SK-N-SH (cell line): Measurements from ENCODE around the gene TCL1A. TPM values are rescaled to one million over a fixed set of nuclear protein-coding genes. Genes with fewer than 3 reads are reported as not detected.

Experiments used
- CTCF ChIA-PET: fragments of 300-600, 350-600 bp; formaldehyde crosslinking; extraction: SDS; loops from one replicate; lab custom pipeline; 2021; lab: Yijun Ruan, JAX
- POLR2A ChIA-PET: fragments of 350-600 bp; sonication (Branson Sonifier 250); formaldehyde crosslinking; extraction: SDS; loops from one replicate; lab custom pipeline; 2020; ENCODE audit warnings: antibody characterized with exemption, inconsistent platforms; lab: Yijun Ruan, JAX
- DNase-seq: peaks from one replicate; pipeline ENCODE4 v3.0.0; 2012
- H2AFZ ChIP-seq: fragments of 200-600 bp; sonication (generic); 2 replicates; pipeline ENCODE4 v1.8.1; 2016; ENCODE audit warnings: antibody characterized with exemption, mild to moderate bottlenecking, low read depth
- H3F3A ChIP-seq: fragments of 200-600 bp; sonication (generic); replicated peaks from 2 replicates; pipeline ENCODE3; 2016; ENCODE audit warnings: antibody characterized with exemption, mild to moderate bottlenecking; ENCODE audit not compliant: insufficient read depth
- H3K27ac ChIP-seq, 2 experiments: fragments of 200-500 bp in 1 of 2; fragments of 200-600 bp in 1 of 2; sonication (Bioruptor generic) in 1 of 2; sonication (generic), shearing (Covaris generic) in 1 of 2; 2 replicates each; pipeline versions ENCODE4 v1.5.1 to v1.6.1; 2014 to 2016; ENCODE audit warnings: low read depth in 2 of 2, inconsistent platforms in 1 of 2, low read length in 1 of 2, mild to moderate bottlenecking in 1 of 2, mixed read lengths in 1 of 2
- H3K27me3 ChIP-seq: fragments of 200-600 bp; sonication (generic), shearing (Covaris generic); 2 replicates; pipeline ENCODE4 v1.6.1; 2016; ENCODE audit warnings: mixed run types; ENCODE audit not compliant: insufficient read depth
- H3K36me3 ChIP-seq, 2 experiments: fragments of 200-500 bp in 1 of 2; fragments of 200-600 bp in 1 of 2; sonication (Bioruptor generic) in 1 of 2; sonication (generic) in 1 of 2; replicated peaks in 1 of 2; 2 replicates each; pipeline versions ENCODE3 to v1.5.1; 2014 to 2016; ENCODE audit warnings: low read length in 1 of 2, mild to moderate bottlenecking in 1 of 2; ENCODE audit not compliant: insufficient read depth in 2 of 2, control insufficient read depth in 1 of 2
- H3K4me1 ChIP-seq, 2 experiments: fragments of 200-500 bp in 1 of 2; fragments of 200-600 bp in 1 of 2; sonication (Bioruptor generic) in 1 of 2; sonication (generic), shearing (Covaris generic) in 1 of 2; 2 replicates each; pipeline versions ENCODE4 v1.5.1 to v1.6.1; 2014 to 2016; ENCODE audit warnings: low read depth in 1 of 2, low read length in 1 of 2, mixed run types in 1 of 2; ENCODE audit not compliant: insufficient read depth in 2 of 2, control insufficient read depth in 1 of 2
- H3K4me2 ChIP-seq: fragments of 200-600 bp; sonication (generic), shearing (Covaris generic); 2 replicates; pipeline ENCODE4 v1.6.1; 2017; ENCODE audit warnings: mixed run types
- H3K4me3 ChIP-seq, 2 experiments: fragments of 200-500 bp in 1 of 2; fragments of 200-600 bp in 1 of 2; sonication (Bioruptor generic) in 1 of 2; sonication (generic), shearing (Covaris generic) in 1 of 2; 2 replicates each; pipeline versions ENCODE4 v1.5.1 to v1.8.1; 2014 to 2016; ENCODE audit warnings: low read depth in 2 of 2, inconsistent platforms in 1 of 2, low read length in 1 of 2, mild to moderate bottlenecking in 1 of 2, mixed read lengths in 1 of 2, moderate library complexity in 1 of 2
- H3K79me2 ChIP-seq: fragments of 200-600 bp; sonication (generic); 2 replicates; pipeline ENCODE4 v1.8.1; 2017; ENCODE audit warnings: mild to moderate bottlenecking; ENCODE audit not compliant: insufficient read depth
- H3K9ac ChIP-seq: fragments of 200-600 bp; sonication (generic); 2 replicates; pipeline ENCODE4 v1.6.1; 2017; ENCODE audit warnings: mixed run types
- H3K9me2 ChIP-seq: fragments of 200-600 bp; sonication (generic); 2 replicates; pipeline ENCODE4 v1.6.1; 2017; ENCODE audit warnings: mixed run types
- H3K9me3 ChIP-seq: fragments of 200-600 bp; sonication (generic); 2 replicates; pipeline ENCODE4 v1.6.1; 2017; ENCODE audit warnings: mixed run types, mild to moderate bottlenecking, moderate library complexity
- H4K20me1 ChIP-seq: fragments of 200-600 bp; sonication (generic); 2 replicates; pipeline ENCODE4 v1.6.1; 2017; ENCODE audit warnings: mild to moderate bottlenecking, mixed run types; ENCODE audit not compliant: insufficient read depth
- EP300 ChIP-seq, 2 experiments: IDR thresholded peaks; 2 replicates each; pipeline versions ENCODE4 v1.4.0 to v1.6.1; 2012; ENCODE audit warnings: borderline replicate concordance in 1 of 2, low read depth in 1 of 2, low read length in 1 of 2
- EZH2phosphoT487 ChIP-seq: fragments of 200-600 bp; sonication (generic); IDR thresholded peaks from 2 replicates; pipeline ENCODE4 v1.6.1; 2017; ENCODE audit warnings: low read depth, mixed run types, mild to moderate bottlenecking, antibody characterized with exemption, moderate library complexity, borderline replicate concordance
- FOSL2 ChIP-seq: IDR thresholded peaks from 2 replicates; pipeline ENCODE4 v1.4.0; 2012; ENCODE audit warnings: low read depth, mild to moderate bottlenecking, moderate library complexity, borderline replicate concordance
- MXI1 ChIP-seq: IDR thresholded peaks from 2 replicates; pipeline ENCODE4 v1.6.1; 2012; ENCODE audit warnings: mild to moderate bottlenecking, low read depth, low read length, improper control_type of control experiment
- NFIC ChIP-seq: IDR thresholded peaks from 2 replicates; pipeline ENCODE4 v1.4.0; 2012; ENCODE audit warnings: borderline replicate concordance
- POLR2AphosphoS5 ChIP-seq: IDR thresholded peaks from 2 replicates; pipeline ENCODE4 v1.6.1; 2012; ENCODE audit warnings: low read depth, low read length
- RAD21 ChIP-seq: IDR thresholded peaks from 2 replicates; pipeline ENCODE4 v1.6.1; 2012; ENCODE audit warnings: mild to moderate bottlenecking, low read length
- RCOR1 ChIP-seq: fragments of 150-350 bp; IDR thresholded peaks from 2 replicates; pipeline ENCODE4 v1.6.1; 2017; ENCODE audit warnings: antibody characterized with exemption, low read length
- REST ChIP-seq: IDR thresholded peaks from 2 replicates; pipeline ENCODE4 v1.6.1; 2012; ENCODE audit warnings: mild to moderate bottlenecking, low read depth, low read length, moderate library complexity
- RFX5 ChIP-seq: IDR thresholded peaks from 2 replicates; pipeline ENCODE4 v1.6.1; 2012; ENCODE audit warnings: mild to moderate bottlenecking, improper control_type of control experiment, low read length
- TCF12 ChIP-seq: IDR thresholded peaks from 2 replicates; pipeline ENCODE4 v1.4.0; 2012
- ZBTB33 ChIP-seq: IDR thresholded peaks from 2 replicates; pipeline ENCODE4 v1.4.0; 2012; ENCODE audit warnings: low read depth, borderline replicate concordance
- WGBS: methylation state at CpG from one replicate; pipeline ENCODE4 v1.1.6; 2017; ENCODE audit warnings: low lambda C conversion rate; 5-methylcytosine and 5-hydroxymethylcytosine counted together
- polyA plus RNA-seq, 3 experiments: library from polyadenylated mRNA; depleted of rRNA; stranded (reverse); fragments of >200 nt; gene quantifications; 2 replicates each; pipeline ENCODE4 v1.2.3, GENCODE V29; 2012
- TF ChIP-seq, protein P1 (sequence below): IDR thresholded peaks from 2 replicates; pipeline ENCODE4 v1.4.0; 2012; ENCODE audit warnings: low read depth
- TF ChIP-seq, protein P2 (sequence below): fragments of 150-350 bp; IDR thresholded peaks from 2 replicates; pipeline ENCODE4 v1.6.1; 2017; ENCODE audit warnings: antibody characterized with exemption, low read length, low read depth, borderline replicate concordance
- TF ChIP-seq, protein P3 (sequence below): fragments of 150-350 bp; IDR thresholded peaks from 2 replicates; pipeline ENCODE4 v1.6.1; 2016; ENCODE audit warnings: mild to moderate bottlenecking, low read depth, low read length

The TCL1A gene
- polyA plus RNA-seq, 1 of the 3 experiments (the other 2 are of a cell fraction) = not detected

DNA sequence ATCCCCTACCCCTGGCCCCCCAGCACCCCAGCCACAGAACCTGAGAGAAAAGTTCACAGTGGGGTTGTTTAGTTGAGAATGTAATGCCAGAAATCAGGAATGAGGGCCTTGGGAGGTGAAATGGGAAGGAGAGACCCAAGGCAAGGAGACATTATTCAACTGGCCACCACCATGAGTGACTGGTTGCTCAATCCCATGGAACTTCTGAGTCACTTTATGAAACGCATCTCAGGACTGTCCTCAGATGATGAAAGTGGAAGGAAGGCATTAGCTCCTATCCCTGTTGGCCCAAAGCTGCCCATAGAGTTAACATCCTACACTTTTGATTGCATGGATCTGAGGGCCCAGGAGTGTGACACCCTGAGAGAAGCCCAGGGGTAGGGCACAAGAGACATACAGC, 25.4 kb upstream of the TCL1A start:
- no peaks in the 10 kb centered on the region for H4K20me1 ChIP-seq
- 14% methylated on average over 1 of the region's 1 CpG for WGBS
- POLR2A ChIA-PET = no interaction called here
- TF ChIP-seq RFX5 (no peak), ZBTB33 (no peak), REST (no peak), TCF12 (no peak), MXI1 (no peak), NFIC (no peak), POLR2AphosphoS5 (no peak), FOSL2 (no peak), EP300 (IDR thresholded peaks at IDR 0.05; ENCODE audit: borderline replicate concordance in 1 of 2, low read depth in 1 of 2, low read length in 1 of 2) (no peak), RAD21 (no peak), EZH2phosphoT487 (no peak), RCOR1 (no peak)
- TF ChIP-seq, protein P1, sequence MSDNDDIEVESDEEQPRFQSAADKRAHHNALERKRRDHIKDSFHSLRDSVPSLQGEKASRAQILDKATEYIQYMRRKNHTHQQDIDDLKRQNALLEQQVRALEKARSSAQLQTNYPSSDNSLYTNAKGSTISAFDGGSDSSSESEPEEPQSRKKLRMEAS = no peak
- TF ChIP-seq, protein P2, sequence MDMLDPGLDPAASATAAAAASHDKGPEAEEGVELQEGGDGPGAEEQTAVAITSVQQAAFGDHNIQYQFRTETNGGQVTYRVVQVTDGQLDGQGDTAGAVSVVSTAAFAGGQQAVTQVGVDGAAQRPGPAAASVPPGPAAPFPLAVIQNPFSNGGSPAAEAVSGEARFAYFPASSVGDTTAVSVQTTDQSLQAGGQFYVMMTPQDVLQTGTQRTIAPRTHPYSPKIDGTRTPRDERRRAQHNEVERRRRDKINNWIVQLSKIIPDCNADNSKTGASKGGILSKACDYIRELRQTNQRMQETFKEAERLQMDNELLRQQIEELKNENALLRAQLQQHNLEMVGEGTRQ = no peak
- TF ChIP-seq, protein P3, sequence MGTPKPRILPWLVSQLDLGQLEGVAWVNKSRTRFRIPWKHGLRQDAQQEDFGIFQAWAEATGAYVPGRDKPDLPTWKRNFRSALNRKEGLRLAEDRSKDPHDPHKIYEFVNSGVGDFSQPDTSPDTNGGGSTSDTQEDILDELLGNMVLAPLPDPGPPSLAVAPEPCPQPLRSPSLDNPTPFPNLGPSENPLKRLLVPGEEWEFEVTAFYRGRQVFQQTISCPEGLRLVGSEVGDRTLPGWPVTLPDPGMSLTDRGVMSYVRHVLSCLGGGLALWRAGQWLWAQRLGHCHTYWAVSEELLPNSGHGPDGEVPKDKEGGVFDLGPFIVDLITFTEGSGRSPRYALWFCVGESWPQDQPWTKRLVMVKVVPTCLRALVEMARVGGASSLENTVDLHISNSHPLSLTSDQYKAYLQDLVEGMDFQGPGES = no peak
- TF ChIP-seq, all 33 proteins: peak for 0
- H3K79me2 ChIP-seq = no peaks in the 10 kb centered on the region
- no peaks in the 10 kb centered on the region for H3K27me3 ChIP-seq
- H3K4me1 ChIP-seq = no peaks in the 10 kb centered on the region
- H3K4me3 ChIP-seq = no peak overlapping the region
- H3K4me2 ChIP-seq = no peak overlapping the region
- no peak for DNase-seq
- no peaks in the 10 kb centered on the region for H3K9me2 ChIP-seq
- H3K9me3 ChIP-seq = no peaks in the 10 kb centered on the region
- CTCF ChIA-PET = interaction anchor here (1.7 to 2.8 kb wide), 2 partner anchors 35 to 130 kb away, joined by 3 to 7 read pairs; no protein-coding TSS in a partner anchor
- no peaks in the 10 kb centered on the region for H3K36me3 ChIP-seq
- no peak overlapping the region for H3K27ac ChIP-seq
- no peak overlapping the region for H2AFZ ChIP-seq
- H3K9ac ChIP-seq = no peak overlapping the region
- no peaks in the 10 kb centered on the region for H3F3A ChIP-seq
